ENCODE data around the gene DACH2.

The DACH2 gene

GRCh38 chrX:86806786-86807185, 658.5 kb downstream of the DACH2 start:
- no peak for DNase-seq (ENCODE audit: low read depth)

GRCh38 chrX:86809651-86810050, 661.4 kb downstream of the DACH2 start:
- no peak for DNase-seq (ENCODE audit: low read depth)

- no peak for DNase-seq (ENCODE audit: low read depth)
Measured at GRCh38 chrX:86829786-86830185, 681.5 kb downstream of the DACH2 start.

- no peak for DNase-seq (ENCODE audit: low read depth)
Measured at GRCh38 chrX:86830685-86831084, 682.4 kb downstream of the DACH2 start.

GRCh38 chrX:86845101-86845500, 696.9 kb downstream of the DACH2 start:
- no peak for DNase-seq (ENCODE audit: low read depth)

Measured in stimulated activated CD8-positive, alpha-beta memory T cell treated with anti-CD3 and anti-CD28 coated beads, Interleukin-15, amount 100 ng/mL, for 24 hours (primary cell).